ENCODE results near the gene COPS8.

Gene COPS8

GRCh38 chr2:237091779-237092436 lies 6.2 kb downstream of the COPS8 start:
- H3K4me3 ChIP-seq (ENCODE audit: low read length), result peak overlapping the region; percentile 12; the same call in 1 of the 2 replicates
- DNase-seq (ENCODE audit: low read depth), result peak; percentile 89
- no peak for TF ChIP-seq CTCF (conservative IDR thresholded peaks at IDR 0.05; ENCODE audit: low read length)

GRCh38 chr2:237092506-237092905 lies 6.8 kb downstream of the COPS8 start:
- no peak for TF ChIP-seq CTCF (conservative IDR thresholded peaks at IDR 0.05; ENCODE audit: low read length)
- no peak overlapping the region for H3K4me3 ChIP-seq (ENCODE audit: low read length)
- DNase-seq (ENCODE audit: low read depth), result no peak

- no peak overlapping the region for H3K4me3 ChIP-seq (ENCODE audit: low read length)
- TF ChIP-seq CTCF (conservative IDR thresholded peaks at IDR 0.05; ENCODE audit: low read length), result peak; percentile 76
- peak; percentile 78 for DNase-seq (ENCODE audit: low read depth)
Measured at GRCh38 chr2:237092920-237093781, 7.5 kb downstream of the COPS8 start.

- no peak for DNase-seq (ENCODE audit: low read depth)
- H3K4me3 ChIP-seq (ENCODE audit: low read length), result no peak overlapping the region
- no peak for TF ChIP-seq CTCF (conservative IDR thresholded peaks at IDR 0.05; ENCODE audit: low read length)
Measured at GRCh38 chr2:237096201-237096600, 10.5 kb downstream of the COPS8 start.

GRCh38 chr2:237096911-237097310 lies 11.2 kb downstream of the COPS8 start:
- no peak overlapping the region for H3K4me3 ChIP-seq (ENCODE audit: low read length)
- peak; percentile 83 for DNase-seq (ENCODE audit: low read depth)
- no peak for TF ChIP-seq CTCF (conservative IDR thresholded peaks at IDR 0.05; ENCODE audit: low read length)

- no peak overlapping the region for H3K4me3 ChIP-seq (ENCODE audit: low read length)
- TF ChIP-seq CTCF (conservative IDR thresholded peaks at IDR 0.05; ENCODE audit: low read length), result no peak
- DNase-seq (ENCODE audit: low read depth), result peak; percentile 46
Measured at GRCh38 chr2:237097326-237097910, 11.7 kb downstream of the COPS8 start.
